HG03095 (cell line): ENCODE results near the gene HNRNPM.

Experiments used
- ATAC-seq: cut with Tn5 transposase; IDR thresholded peaks from one replicate; pipeline ENCODE4 v1.9.1; 2021; ENCODE audit warnings: moderate library complexity; ENCODE audit not compliant: unreplicated experiment

The HNRNPM gene

DNA sequence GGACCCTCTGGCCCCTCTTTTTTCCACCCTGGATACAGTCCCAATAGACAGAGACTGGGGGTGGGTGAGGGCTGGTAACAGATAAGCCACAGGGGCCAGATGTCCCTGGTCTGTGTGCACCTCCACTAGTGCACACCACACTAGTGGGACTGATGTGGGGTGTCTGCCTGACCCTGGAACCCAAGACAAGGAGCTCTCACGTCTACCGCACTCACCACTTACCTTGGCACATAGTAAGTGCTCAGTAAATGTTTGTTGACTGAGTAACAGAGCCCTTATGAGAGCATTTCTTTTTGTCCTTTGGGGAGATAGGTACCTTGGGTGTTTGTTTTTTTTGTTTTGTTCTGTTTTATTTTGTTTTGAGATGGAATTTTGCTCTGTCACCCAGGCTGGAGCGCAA lies 92.3 kb downstream of the HNRNPM start:
- ATAC-seq = no peak
